PC-3 (cell line): ENCODE data around the gene PDZD7.

Experiments used
- CTCF ChIP-seq: fragments of 300-600 bp; sonication (generic); conservative IDR thresholded peaks from 2 replicates; pipeline ENCODE4 v1.5.1; 2017; ENCODE audit warnings: antibody characterized with exemption, low read depth, mild to moderate bottlenecking, low read length
- EZH2 ChIP-seq: fragments of 300-600 bp; sonication (generic); IDR thresholded peaks from one replicate; pipeline ENCODE4 v1.6.1; 2017; ENCODE audit warnings: antibody characterized with exemption, mild to moderate bottlenecking, low read length; ENCODE audit not compliant: unreplicated experiment
- EZH2phosphoT487 ChIP-seq: fragments of 300-600 bp; sonication (generic); IDR thresholded peaks from 2 replicates; pipeline ENCODE4 v1.6.1; 2018; ENCODE audit warnings: mild to moderate bottlenecking, antibody characterized with exemption, low read length, borderline replicate concordance

GRCh38 chr10:100998991-100999741, 31.8 kb downstream of the PDZD7 start:
- TF ChIP-seq EZH2 (no peak), CTCF (peak; percentile 66), EZH2phosphoT487 (no peak)
